Spleen (tissue), 11 donors: ENCODE data around the gene FNBP1. TPM values are rescaled to one million over a fixed set of nuclear protein-coding genes. Genes with fewer than 3 reads are reported as not detected.
A peak's percentile ranks its signal among the peaks of the same experiment; 100 is the strongest.

Experiments used
- DNase-seq: peaks from one replicate; pipeline ENCODE4 v3.0.0-alpha.2; 2020
- H3K27ac ChIP-seq, 8 donors: fragments of 200-600 bp; sonication (generic) in 7 of 8; 1 replicate in 4 of 8; 2 replicates in 4 of 8; pipeline versions ENCODE4 v1.5.0 to v1.8.0; 2016 to 2021; ENCODE audit warnings: inconsistent platforms in 4 of 8, mild to moderate bottlenecking in 4 of 8, moderate library complexity in 1 of 8
- H3K27me3 ChIP-seq, 7 donors: fragments of 200-600 bp; sonication (generic) in 6 of 7; replicated peaks in 1 of 7; 1 replicate in 4 of 7; 2 replicates in 3 of 7; pipeline versions ENCODE4 v1.5.0 to v1.8.0; 2016 to 2021; ENCODE audit warnings: inconsistent platforms in 3 of 7, mild to moderate bottlenecking in 1 of 7
- H3K36me3 ChIP-seq, 6 donors: fragments of 200-600 bp; sonication (generic) in 5 of 6; 1 replicate in 4 of 6; 2 replicates in 2 of 6; pipeline versions ENCODE4 v1.5.0 to v1.8.0; 2016 to 2021; ENCODE audit warnings: inconsistent platforms in 2 of 6
- H3K4me1 ChIP-seq, 6 donors: fragments of 200-600 bp; sonication (generic) in 5 of 6; 1 replicate in 3 of 6; 2 replicates in 3 of 6; pipeline versions ENCODE4 v1.5.0 to v1.8.0; 2016 to 2021; ENCODE audit warnings: inconsistent platforms in 3 of 6
- H3K4me3 ChIP-seq, 8 donors: fragments of 200-600 bp; sonication (generic) in 7 of 8; 1 replicate in 4 of 8; 2 replicates in 4 of 8; pipeline versions ENCODE4 v1.5.0 to v1.8.0; 2016 to 2021; ENCODE audit warnings: inconsistent platforms in 4 of 8, mild to moderate bottlenecking in 4 of 8, moderate library complexity in 2 of 8
- H3K9me3 ChIP-seq, 8 donors: fragments of 200-600 bp; sonication (generic) in 7 of 8; 1 replicate in 4 of 8; 2 replicates in 4 of 8; pipeline versions ENCODE4 v1.5.0 to v1.8.0; 2016 to 2021; ENCODE audit warnings: inconsistent platforms in 4 of 8
- POLR2A ChIP-seq, 3 donors: fragments of 450-650 bp; IDR thresholded peaks; one replicate each; pipeline ENCODE4 v1.5.1; 2017; ENCODE audit warnings: antibody characterized with exemption in 3 of 3, mild to moderate bottlenecking in 1 of 3
- POLR2AphosphoS5 ChIP-seq, 3 donors: sonication (generic); formaldehyde crosslinking; IDR thresholded peaks; one replicate each; pipeline ENCODE4 v1.5.1; 2017; ENCODE audit warnings: antibody characterized with exemption in 3 of 3
- WGBS, 5 donors: extraction: QIAGEN DNeasy Blood & Tissue Kit in 3 of 5; methylation state at CpG; one replicate each; pipeline versions ENCODE4 v1.1.5 to v1.1.7; 2013 to 2018; 5-methylcytosine and 5-hydroxymethylcytosine counted together
- intact Hi-C: fragments of 100-400 bp; cut with DNase I; formaldehyde crosslinking; loops from one replicate; pipeline ENCODE4 v1.15.0; 2023; ENCODE audit warnings: low total_unique reads
- polyA plus RNA-seq, 3 donors: library from polyadenylated mRNA; stranded (reverse); fragments of 200-250 nt; gene quantifications; one replicate each; pipeline ENCODE4 v1.2.1, GENCODE V29; 2013
- total RNA-seq, 7 donors: library from RNA; depleted of rRNA in 3 of 7; stranded (reverse); fragments of >200 nt in 3 of 7; fragmentation: NEBNext Ultra II Directional in 4 of 7; extraction: Animal tissue kit (Norgen Biotek cat#: 25700) in 4 of 7; gene quantifications; one replicate each; pipeline versions ENCODE4 v1.1.0 to v1.2.1, GENCODE V29; 2016 to 2021
- TF ChIP-seq, protein P1 (sequence below), 11 experiments: fragments of 200-600 bp in 7 of 11; fragments of 450-650 bp in 4 of 11; sonication (generic) in 4 of 11; IDR thresholded peaks in 8 of 11; conservative IDR thresholded peaks in 3 of 11; 1 replicate in 7 of 11; 2 replicates in 4 of 11; pipeline versions ENCODE4 v1.4.0 to v1.8.0; 2016 to 2021; ENCODE audit warnings: antibody characterized with exemption in 11 of 11, inconsistent platforms in 4 of 11, mild to moderate bottlenecking in 1 of 11
- donor health status: healthy with polysubstance abuse.
- donor health status: DM: no; HTN: no; CAD: no; lungs with moderate emphysema.
- donor health status: DM: no; HTN: no; CAD: no.
- donor health status: Bipolar disorder and iron deficiency.
- donor health status: healthy.
- donor health status: DM: no; HTN: no; CAD: no.
- donor health status: DM: yes; HTN: yes; CAD: no.

The FNBP1 gene
- total and polyA plus RNA-seq, 10 donors = 40.6 to 156 (median 146) TPM

DNA sequence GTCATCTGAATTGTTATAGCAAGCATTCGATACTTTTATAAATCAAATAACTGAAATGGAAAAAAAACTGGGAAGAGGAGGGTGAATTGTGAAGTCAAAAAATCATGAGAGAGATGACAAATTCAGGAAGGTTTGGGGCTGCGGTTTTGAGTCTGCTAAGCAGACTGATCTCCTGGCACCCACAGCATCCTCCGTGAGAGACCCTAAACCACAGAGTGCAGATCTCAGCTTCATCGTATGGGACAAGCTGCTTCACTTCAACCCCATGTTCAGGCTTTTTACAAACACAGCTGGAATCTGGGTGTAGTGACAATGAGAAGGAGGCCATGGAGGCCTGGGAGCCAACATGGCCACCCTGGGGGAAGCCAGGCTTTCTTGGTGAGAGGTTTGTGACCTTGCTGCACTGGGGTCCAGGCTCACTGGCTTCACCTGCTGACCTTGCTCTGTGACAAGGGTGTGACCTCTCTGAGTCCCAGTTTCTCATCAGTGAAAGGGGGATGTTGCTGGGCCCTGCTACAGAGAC, 188.3 kb downstream of the FNBP1 start:
- H3K4me1 ChIP-seq = peaks cover 0 to 23% (median 2%) of the 10 kb centered on the region in 6 donors

DNA sequence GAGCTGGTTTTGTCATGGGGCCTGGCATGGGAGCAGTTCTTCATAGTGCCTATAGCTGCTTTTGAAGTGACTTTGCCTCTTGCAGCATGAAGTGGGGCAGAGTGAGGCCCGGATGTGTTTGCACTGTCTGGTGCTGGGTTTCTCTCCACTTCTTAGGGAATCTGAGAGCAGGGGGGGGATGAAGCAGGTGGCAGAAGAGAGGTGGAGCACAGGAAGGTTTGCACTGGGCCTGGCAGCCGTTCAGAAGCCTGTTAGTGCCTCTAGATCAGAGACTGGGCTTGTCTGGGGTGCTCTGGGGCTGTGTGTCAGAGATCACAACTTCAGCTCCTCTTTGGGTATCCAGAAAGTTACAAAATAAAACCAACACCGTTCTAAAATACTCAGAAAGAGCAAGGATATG, 189.4 kb downstream of the FNBP1 start:
- TF ChIP-seq POLR2A (IDR thresholded peaks at IDR 0.05) (no peak), POLR2AphosphoS5 (IDR thresholded peaks at IDR 0.05) (no peak)
- TF ChIP-seq, protein P1, sequence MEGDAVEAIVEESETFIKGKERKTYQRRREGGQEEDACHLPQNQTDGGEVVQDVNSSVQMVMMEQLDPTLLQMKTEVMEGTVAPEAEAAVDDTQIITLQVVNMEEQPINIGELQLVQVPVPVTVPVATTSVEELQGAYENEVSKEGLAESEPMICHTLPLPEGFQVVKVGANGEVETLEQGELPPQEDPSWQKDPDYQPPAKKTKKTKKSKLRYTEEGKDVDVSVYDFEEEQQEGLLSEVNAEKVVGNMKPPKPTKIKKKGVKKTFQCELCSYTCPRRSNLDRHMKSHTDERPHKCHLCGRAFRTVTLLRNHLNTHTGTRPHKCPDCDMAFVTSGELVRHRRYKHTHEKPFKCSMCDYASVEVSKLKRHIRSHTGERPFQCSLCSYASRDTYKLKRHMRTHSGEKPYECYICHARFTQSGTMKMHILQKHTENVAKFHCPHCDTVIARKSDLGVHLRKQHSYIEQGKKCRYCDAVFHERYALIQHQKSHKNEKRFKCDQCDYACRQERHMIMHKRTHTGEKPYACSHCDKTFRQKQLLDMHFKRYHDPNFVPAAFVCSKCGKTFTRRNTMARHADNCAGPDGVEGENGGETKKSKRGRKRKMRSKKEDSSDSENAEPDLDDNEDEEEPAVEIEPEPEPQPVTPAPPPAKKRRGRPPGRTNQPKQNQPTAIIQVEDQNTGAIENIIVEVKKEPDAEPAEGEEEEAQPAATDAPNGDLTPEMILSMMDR (IDR thresholded peaks at IDR 0.05 in 8 of 11, conservative IDR thresholded peaks at IDR 0.05 in 3 of 11) = no peak
- 53 to 92% (median 57%) methylated on average over 2 to 3 of the region's 3 CpGs for WGBS, 5 donors
- Histone ChIP-seq H3K36me3 (peaks cover 7 to 92% (median 72%) of the 10 kb centered on the region in 6 donors), H3K4me3 (no peak overlapping the region), H3K9me3 (no peaks in the 10 kb centered on the region), H3K27ac (peak overlapping the region in 2 of 8 donors; percentile 36 to 39), H3K4me1 (peaks cover 0 to 33% (median 2%) of the 10 kb centered on the region in 6 donors), H3K27me3 (no peaks in the 10 kb centered on the region)
- no peak for DNase-seq
- intact Hi-C loops = no loop called here

More for the DNA sequence above, 188.3 kb downstream of the FNBP1 start:
- H3K27me3 ChIP-seq = no peaks in the 10 kb centered on the region
- 66 to 83% (median 80%) methylated on average over 4 of the region's 4 CpGs for WGBS, 5 donors
- H3K4me3 ChIP-seq = no peak overlapping the region
- TF ChIP-seq, protein P1 (IDR thresholded peaks at IDR 0.05 in 8 of 11, conservative IDR thresholded peaks at IDR 0.05 in 3 of 11) = no peak
- TF ChIP-seq POLR2A (IDR thresholded peaks at IDR 0.05) (no peak), POLR2AphosphoS5 (IDR thresholded peaks at IDR 0.05) (no peak)
- no peaks in the 10 kb centered on the region for H3K9me3 ChIP-seq
- no peak overlapping the region for H3K27ac ChIP-seq
- DNase-seq = no peak
- intact Hi-C loops = no loop called here
- H3K36me3 ChIP-seq = peaks cover 9 to 100% (median 75%) of the 10 kb centered on the region in 6 donors

GRCh38 chr9:129852579-129852978, 190.4 kb downstream of the FNBP1 start:
- no peak for TF ChIP-seq POLR2A (IDR thresholded peaks at IDR 0.05)
- no peak for TF ChIP-seq POLR2AphosphoS5 (IDR thresholded peaks at IDR 0.05)
- TF ChIP-seq, protein P1 (IDR thresholded peaks at IDR 0.05 in 8 of 11, conservative IDR thresholded peaks at IDR 0.05 in 3 of 11) = no peak
- Histone ChIP-seq H3K27me3 (no peaks in the 10 kb centered on the region), H3K4me3 (no peak overlapping the region), H3K4me1 (peaks cover 0 to 33% (median 2%) of the 10 kb centered on the region in 6 donors), H3K36me3 (peaks cover 7 to 90% (median 62%) of the 10 kb centered on the region in 6 donors), H3K9me3 (no peaks in the 10 kb centered on the region), H3K27ac (peak overlapping the region in 5 of 8 donors; percentile 24 to 52 (median 39))
- intact Hi-C loops = no loop called here
- DNase-seq = no peak
- 64 to 80% (median 73%) methylated on average over 5 of the region's 5 CpGs for WGBS, 5 donors

DNA sequence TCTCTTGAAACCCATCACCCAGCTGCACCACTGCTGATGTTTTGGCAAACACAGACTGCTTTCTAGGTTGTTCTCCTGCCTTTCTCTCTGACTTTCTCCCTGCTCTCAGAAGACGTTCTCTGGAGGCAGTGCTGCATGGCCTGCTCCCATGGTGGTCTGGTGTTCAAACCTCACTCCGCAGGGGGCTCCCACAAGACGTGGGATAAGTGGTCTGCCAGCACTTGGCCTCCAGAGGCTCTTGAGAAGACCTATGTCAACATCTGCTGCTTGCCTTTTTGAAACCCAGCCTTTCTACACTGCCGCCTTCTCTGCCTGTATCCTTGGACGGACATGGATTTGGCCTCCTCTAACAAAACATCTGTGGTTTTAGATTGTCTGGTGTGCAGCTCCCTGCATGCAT, 191.2 kb downstream of the FNBP1 start:
- 73 to 86% (median 85%) methylated on average over 5 of the region's 5 CpGs for WGBS, 5 donors
- intact Hi-C loops = no loop called here
- H3K4me3 ChIP-seq = no peak overlapping the region
- TF ChIP-seq POLR2A (IDR thresholded peaks at IDR 0.05) (no peak), POLR2AphosphoS5 (IDR thresholded peaks at IDR 0.05) (no peak)
- TF ChIP-seq, protein P1 (IDR thresholded peaks at IDR 0.05 in 8 of 11, conservative IDR thresholded peaks at IDR 0.05 in 3 of 11) = no peak
- H3K27me3 ChIP-seq = no peaks in the 10 kb centered on the region
- no peak for DNase-seq
- peak overlapping the region in 1 of 8 donors; percentile 52 for H3K27ac ChIP-seq
- H3K4me1 ChIP-seq = peaks cover 0 to 40% (median 5%) of the 10 kb centered on the region in 6 donors
- H3K36me3 ChIP-seq = peaks cover 4 to 82% (median 55%) of the 10 kb centered on the region in 6 donors
- H3K9me3 ChIP-seq = no peaks in the 10 kb centered on the region
